HG02852 (cell line): ENCODE results near the gene UPK3A.
"Not testable (repeated sequence)": the region's sequence is repeated elsewhere in the genome, so short reads cannot be mapped to it uniquely, and the experiment has no call there.

Source experiments
- ATAC-seq: cut with Tn5 transposase; IDR thresholded peaks from one replicate; pipeline ENCODE4 v1.9.1; 2021; ENCODE audit warnings: mild to moderate bottlenecking, moderate library complexity; ENCODE audit not compliant: unreplicated experiment

The UPK3A gene

DNA sequence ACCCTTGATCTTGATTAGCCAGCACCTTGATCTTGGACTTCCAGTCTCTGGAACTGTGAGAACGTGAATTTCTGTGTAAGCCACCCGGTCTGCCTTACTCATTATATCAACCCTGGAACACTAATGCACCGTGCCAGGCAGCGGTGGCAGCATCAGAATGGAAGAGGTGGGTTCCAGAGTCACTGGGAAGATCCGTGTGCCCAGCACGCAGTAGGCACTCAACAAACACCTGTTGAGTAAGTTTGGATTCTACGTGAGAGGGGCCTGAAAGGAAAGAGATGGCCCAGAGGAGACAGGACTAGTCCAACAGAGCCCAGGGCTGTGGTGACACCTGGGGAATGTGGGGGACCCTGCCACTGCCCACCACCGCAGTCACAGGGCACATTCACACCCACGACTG, 6.6 kb upstream of the UPK3A start:
- no peak for ATAC-seq

DNA sequence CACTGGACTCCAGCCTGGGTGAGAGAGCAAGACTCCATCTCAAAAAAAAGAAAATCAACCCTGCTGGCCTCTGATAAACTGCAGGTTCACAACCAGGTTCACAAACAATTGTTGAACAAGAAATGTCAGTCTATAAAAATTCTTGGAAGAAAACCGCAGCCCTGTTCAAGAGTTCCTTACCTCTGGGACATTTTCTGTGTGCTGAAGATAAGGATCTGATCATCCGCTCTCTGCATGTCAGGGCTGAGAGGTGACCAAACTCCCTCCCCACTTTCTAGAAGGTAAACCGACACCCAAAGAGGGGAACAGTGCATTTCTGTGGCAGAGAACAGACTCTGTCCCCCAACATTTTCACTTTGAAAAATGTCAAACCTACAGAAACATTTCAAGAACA, 4.2 kb upstream of the UPK3A start:
- no peak for ATAC-seq

DNA sequence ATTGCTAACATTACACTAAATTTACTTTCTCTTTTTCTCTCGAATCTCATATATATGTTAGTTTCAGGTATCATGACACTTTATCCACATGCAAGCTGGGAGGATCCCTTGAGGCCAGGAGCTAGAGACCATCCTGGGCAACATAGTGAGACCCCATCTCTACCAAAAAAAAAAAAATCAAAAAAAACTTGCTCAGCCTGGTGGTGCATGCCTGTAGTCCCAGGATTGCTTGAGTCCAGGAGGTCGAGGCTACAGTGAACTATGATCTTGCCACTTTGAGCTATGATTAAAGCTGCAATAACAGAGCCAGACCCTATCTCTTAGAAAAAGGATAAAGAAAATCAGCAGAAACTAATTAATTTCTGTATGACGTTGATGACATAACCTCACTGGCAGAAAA, 3.7 kb upstream of the UPK3A start:
- ATAC-seq: no peak

DNA sequence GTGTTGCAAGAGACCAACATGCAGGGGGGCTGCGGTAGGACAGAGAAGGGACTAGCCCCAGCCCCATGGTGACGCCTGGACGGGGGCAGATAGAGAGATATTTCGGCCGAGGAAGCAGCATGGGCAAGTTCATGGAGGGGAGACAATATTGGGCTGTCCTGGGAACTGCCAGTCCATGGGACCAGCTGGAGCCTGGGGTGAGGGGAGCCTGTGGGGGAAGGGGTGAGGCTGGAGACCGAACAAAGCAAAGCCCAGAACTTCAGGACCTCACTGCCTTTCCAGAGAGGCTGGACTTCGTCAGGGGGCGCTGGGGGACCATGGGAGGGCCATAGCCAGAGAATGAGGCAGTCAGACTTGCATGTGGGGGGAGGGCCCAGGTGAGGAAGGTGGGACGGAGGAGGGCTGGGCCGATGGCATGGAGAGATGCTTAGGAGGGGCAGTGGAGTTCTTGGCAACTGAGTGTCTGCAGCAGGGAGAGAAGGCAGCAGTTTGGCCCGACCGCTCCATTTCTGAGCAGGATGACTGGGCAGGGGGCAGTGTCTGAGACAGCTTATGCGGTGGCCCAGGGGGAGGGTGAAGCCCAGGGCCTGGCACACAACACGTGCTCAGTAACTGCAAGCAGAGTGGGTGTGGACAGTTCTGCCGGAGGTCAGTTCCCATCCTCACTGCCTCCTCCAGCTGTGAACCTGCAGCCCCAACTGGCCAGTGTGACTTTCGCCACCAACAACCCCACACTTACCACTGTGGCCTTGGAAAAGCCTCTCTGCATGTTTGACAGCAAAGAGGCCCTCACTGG, 712 bp downstream of the UPK3A start:
- no peak for ATAC-seq

DNA sequence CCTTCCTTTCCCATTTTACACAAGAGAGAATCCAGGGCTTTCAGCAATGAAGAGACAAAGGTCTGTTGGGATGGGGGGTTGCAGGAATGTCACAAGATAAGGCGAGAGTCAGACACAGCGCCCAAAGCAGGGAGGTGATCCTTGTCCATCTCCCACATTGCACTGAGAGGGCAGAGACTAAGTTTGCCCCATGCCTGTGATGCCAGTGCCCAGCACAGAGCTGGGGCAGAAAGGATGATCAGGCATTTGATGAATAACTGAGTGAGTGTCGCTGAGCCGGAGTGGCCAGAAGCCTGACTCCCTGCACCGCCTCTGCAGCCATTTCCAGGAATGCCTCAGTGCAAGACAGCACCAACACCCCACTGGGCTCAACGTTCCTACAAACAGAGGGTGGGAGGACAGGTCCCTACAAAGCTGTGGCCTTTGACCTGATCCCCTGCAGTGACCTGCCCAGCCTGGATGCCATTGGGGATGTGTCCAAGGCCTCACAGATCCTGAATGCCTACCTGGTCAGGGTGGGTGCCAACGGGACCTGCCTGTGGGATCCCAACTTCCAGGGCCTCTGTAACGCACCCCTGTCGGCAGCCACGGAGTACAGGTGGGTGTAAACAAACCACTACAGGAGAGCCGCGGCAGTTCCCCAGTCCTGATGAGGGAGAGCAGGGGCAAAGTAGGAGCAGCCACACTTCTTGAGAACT, 2.3 kb downstream of the UPK3A start:
- no peak for ATAC-seq

DNA sequence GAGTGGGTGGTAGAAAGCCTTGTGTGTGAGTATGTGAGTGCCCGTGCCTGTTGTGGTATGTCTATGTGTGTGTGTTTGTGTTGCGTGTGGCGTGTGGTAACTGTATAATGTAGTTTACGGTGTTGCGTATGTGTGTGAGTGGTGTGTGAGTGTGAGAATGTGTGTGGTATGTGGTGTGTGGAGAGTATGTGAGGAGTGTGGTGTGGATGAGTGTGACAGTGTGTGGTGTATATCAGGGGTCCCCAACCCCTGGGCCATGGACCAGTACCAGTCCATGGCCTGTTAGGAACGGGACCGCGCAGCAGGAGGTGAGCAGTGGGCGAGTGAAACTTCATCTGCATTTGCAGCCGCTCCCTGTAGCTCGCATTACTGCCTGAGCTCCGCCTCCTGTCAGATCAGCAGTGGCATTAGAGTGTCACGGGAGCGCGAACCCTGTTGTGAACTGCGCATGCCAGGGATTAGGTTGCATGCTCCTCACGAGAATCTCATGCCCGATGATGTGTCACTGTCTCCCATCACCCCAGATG, 5.7 kb downstream of the UPK3A start:
- no peak for ATAC-seq

DNA sequence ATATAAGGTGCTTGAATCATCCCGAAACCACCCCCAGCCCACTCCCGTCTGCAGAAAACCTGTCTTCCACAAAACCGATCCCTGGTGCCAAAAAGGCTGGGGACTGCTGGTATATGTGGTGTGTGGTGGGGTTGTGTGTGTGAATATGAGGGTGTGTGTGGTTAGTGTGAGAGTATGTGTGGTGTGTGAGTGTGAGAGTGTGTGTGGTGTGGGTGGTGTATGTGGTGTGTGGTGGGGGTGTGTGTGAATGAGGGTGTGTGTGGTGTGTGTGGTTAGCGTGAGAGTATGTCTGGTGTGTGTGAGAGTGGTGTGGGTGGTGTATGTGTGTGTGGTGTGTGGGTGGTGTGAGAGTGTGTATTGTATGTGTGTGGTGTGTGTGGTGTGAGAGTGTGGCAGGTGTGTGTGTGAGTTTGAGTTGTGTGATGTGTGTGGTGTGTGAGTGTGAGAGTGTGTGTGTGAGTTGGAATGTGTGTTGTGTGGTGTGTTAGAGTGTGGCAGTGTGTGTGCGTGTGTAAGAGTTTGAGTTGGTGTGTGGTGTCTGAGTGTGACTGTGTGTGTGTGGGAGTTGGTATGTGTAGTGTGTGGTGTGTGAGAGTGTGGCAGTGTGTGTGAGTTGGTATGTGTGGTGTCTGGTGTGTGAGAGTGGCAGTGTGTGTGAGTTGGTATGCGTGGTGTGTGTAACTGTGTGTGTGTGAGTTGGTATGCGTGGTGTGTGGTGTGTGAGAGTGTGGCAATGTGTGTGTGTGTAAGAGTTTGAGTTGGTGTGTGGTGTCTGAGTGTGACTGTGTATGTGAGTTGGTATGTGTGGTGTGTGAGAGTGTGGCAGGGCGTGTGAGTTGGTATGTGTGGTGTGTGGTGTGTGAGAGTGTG, 6.5 kb downstream of the UPK3A start:
- ATAC-seq: no peak

DNA sequence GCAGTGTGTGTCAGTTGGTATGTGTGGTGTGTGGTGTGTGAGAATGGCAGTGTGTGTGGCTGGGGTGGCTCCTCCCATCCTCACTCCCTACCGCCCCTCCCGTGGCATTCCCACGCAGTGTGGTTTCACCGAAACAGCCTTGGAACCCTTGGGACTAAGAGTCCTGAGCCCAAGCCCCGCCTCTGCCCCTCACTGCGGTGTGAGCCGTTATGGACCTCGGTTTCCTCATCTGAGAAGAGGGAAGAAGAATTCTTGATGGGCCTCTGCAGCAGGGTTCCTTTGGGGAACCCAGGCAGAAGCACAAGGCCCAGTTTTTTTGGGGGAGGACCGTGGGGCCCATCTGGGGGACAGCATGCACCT, 7.2 kb downstream of the UPK3A start:
- ATAC-seq: no peak

DNA sequence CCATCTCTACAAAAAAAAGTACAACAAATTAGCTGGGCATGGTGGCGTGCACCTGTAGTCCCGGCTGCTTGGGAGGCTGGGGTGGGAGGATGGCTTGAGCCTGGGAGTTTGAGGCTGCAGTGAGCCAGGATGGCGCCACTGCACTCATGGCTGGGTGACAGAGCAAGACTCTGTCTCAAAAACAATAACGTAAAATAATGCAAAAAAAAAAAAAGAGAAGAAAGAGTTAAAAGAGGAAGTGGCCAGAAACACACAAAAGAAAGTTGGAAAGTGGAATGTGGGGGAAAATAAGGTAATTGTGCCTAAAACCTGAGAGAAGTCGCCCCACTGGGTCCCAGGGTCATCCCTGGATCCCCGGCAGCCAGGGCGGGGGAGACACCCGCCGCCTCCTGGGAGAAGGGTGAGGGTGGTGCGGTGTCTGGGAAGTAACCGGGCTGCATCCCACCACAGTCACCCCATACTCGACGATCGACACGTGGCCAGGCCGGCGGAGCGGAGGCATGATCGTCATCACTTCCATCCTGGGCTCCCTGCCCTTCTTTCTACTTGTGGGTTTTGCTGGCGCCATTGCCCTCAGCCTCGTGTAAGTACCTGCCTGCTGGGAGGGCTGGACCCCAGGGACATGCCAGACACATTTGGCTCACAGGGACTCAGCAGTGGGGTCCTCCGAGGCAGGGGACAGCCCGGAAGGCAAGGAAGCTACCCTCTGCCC, 8.1 kb downstream of the UPK3A start:
- ATAC-seq: no peak

DNA sequence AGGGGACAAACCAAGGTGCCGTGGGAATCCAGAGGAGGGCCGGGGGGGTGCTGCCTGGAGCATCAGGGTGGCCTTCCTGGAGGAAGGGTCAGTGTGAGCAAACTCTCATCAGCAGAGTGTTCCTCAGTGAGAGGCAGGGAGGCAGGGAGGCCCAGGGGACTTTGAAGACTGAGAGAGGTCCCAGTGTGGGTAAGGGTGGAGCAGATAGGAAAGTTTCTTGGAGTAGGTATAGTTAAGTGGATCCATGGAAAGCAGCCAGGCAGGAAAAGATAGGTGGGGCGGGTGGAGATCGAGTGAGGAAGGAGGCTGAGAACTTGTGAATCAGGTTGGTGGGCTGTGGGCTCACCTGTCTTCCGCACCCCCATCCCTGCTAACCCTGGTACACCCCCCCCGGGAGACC, 9.3 kb downstream of the UPK3A start:
- ATAC-seq: no peak

DNA sequence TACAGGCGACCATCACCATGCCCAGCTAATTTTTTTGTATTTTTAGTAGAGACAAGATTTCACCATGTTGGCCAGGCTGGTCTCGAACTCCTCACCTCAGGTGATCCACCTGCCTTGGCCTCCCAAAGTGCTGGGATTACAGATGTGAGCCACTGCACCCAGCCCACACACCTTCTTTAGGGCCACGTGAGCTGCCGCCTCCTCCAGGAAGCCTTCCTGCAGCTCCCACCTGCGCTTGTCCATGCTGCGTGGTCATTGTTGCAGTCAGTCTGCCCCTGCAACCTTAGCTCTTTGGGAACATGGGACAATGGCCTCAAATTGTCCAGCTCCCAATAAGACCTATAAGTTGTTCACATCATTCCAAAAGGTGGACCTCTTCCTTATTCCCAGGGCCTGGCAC, 10.3 kb downstream of the UPK3A start:
- not testable (repeated sequence) for ATAC-seq

DNA sequence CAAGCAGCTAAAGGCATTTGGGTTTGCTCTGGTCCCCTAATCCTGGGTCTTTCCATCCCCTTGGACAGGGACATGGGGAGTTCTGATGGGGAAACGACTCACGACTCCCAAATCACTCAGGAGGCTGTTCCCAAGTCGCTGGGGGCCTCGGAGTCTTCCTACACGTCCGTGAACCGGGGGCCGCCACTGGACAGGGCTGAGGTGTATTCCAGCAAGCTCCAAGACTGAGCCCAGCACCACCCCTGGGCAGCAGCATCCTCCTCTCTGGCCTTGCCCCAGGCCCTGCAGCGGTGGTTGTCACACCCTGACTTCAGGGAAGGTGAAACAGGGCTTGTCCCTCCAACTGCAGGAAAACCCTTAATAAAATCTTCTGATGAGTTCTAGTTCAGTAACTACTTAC, 10.7 kb downstream of the UPK3A start:
- ATAC-seq: no peak

DNA sequence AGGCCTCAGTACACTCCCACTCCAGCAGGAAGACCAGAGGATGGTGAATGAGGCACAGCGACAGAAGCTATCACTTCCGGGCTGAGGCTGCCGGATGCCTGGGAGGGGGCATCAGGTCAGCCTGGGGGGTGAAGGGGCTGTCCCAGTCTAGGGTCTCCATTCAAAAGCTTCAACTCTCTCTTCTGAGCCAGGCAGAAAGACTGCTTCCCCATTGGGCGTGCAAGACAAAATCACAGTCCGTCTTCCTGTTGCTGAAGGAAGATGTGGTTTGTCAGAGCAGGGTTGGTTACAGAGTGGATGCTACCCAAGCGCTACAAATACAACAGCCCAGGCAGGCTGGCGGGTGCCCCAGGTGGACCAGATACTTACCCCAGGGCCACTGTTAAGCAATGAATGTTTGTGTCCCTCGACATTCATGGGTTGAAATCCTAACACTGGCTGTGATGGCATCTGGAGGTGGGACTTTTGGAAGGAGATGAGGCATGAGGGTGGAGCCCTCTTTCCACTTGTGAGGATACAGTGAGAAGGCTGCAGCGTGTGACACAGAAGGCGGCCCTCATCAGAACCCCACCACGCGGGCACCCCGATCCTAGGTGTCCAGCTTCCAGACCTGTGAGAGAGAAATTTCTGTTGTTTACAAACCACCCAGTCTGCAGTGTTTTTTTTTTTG, 12.0 kb downstream of the UPK3A start:
- no peak for ATAC-seq

DNA sequence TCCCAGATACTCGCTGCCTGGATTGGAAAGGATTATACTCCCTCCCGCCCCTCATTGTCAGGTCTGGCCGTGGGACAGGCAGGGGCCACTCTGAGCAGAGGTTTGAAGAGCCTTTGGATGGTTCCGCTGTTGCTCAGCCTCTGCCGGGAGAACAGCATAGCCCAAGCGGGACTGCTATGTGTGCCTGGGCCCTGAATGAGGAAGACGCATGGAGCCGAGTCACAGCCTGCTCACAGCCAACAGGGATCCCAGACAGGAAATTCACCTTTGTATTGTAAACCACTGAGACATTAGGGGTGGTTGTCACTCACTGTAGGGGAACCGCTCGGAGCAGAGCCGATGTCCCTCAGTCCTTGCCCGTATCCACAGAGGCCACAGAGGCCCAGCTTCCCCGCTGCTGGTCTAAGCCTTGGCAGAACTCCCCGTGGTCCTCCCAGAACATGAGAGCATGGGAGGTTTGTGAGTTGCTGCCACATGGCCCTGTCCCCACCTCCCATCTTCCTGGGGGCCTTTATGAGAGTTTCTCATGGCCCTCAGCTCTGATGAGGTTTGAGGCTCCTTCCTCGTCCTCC, 14.3 kb downstream of the UPK3A start:
- no peak for ATAC-seq

DNA sequence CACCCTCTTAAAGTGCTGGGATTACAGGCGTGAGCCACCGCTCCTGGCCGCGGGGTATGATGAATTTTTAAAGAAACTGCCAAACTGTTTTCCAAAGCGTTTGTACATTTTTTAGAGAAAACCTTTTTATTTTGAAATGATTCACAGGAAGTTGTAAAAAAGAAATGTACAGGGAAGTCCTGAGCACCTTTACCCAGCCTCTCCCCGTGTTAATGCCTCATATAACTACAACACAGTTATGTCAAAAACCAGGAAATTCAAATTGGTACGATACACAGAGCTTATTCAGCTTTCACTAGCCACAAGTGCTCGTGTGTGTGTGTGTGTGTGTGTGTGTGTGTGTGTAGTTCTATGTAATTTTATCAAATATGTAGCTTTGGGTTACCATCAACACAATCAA, 18.0 kb downstream of the UPK3A start:
- ATAC-seq: no peak

DNA sequence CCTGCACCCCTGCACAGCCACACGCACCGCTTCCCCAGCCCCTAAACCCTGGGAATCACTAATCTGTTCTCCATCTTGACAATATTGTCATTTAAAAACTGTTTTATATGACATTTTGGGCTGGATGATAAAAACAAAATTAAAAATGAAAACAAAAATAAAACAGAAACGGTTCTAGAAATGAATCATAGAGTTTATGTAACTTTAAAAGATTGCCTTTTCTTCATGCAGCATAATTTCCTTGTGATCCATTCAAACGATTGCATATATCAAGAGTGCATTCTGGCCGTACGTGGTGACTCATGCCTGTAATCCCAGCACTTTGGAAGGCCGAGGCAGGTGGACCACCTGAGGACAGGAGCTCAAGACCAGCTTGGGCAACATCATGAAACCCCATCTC, 18.4 kb downstream of the UPK3A start:
- no peak for ATAC-seq

DNA sequence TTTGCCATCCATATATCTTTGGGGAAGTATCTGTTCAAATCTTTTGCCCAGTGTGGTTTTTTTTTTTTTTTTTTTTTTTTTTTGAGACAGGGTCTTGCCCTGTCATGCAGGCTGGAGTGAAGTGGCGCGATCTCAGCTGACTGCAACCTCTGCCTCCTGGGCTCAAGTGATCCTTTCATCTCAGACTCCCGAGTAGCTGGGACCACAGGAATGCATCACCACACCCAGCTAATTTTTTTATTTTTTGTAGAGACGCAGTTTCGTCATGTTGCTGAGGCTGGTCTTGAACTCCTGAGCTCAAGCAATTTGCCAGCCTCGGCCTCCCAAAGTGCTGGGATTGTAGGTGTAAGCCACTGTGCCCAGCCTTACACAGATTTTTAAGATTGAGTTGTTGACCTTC, 20.2 kb downstream of the UPK3A start:
- ATAC-seq: no peak

DNA sequence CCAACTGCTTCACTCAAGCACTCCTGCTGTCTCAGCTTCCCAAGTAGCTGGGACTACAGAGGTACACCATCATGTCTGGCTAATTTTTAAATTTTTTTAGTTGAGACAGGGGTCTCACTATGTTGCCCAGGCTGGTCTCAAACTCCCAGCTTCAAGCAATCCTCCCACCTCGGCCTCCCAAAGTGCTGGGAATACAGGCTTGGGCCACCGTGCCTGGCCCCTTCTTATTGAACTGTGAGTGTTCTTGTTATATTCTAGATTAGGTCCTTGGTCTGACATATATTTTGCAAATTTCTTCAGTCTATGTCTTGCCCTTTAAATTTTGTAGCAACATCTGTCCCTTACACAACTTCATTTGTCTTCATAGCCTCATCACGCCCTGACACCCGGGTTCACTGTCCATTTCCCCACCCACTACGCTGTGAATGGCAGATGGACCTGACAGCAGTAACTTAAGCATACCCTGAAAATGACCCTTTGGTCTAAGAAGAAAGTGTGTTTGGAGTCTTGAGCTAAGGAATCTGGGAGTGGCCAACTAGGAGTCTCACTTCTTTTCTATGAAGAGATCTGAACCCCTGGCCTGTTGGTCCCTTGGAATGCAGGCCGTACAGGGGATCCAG, 20.8 kb downstream of the UPK3A start:
- ATAC-seq: no peak

DNA sequence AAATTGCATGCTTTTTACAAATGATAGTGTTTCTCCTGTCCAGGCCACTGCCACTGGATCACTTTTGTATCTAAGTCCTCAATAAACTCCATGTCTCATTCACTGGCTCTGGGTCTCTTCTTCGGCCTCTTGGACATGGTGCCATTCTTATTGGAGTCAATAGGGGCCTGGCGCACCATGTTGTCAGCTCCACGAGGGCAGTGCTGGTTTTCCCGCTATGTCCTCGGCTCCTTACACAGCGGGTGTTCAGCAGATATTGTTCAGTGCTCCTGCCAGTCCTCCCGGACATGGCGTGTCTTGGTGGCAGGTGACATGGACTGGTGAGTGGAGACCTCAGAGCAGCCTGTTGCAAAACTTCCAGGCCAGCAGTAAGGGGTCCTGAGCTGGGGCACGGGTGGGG, 21.4 kb downstream of the UPK3A start:
- ATAC-seq: no peak
